Osteocyte (in vitro differentiated cells): Measurements from ENCODE around the gene NUP205. TPM values are rescaled to one million over a fixed set of nuclear protein-coding genes. Genes with fewer than 3 reads are reported as not detected.
"Not testable (repeated sequence)": the region's sequence is repeated elsewhere in the genome, so short reads cannot be mapped to it uniquely, and the experiment has no call there.

Experiments used
- DNase-seq: peaks from one replicate; pipeline ENCODE4 v3.0.0; 2021; ENCODE audit warnings: mixed read lengths; ENCODE audit not compliant: unreplicated experiment; ENCODE audit errors: extremely low spot score
- H3K27ac Mint-ChIP-seq: one replicate; pipeline ENCODE4 v1.8.0; 2021; ENCODE audit warnings: mild to moderate bottlenecking, mixed read lengths; ENCODE audit not compliant: unreplicated experiment
- H3K27me3 Mint-ChIP-seq: one replicate; pipeline ENCODE4 v1.8.0; 2021; ENCODE audit warnings: mixed read lengths; ENCODE audit not compliant: unreplicated experiment
- H3K36me3 Mint-ChIP-seq: one replicate; pipeline ENCODE4 v1.8.0; 2021; ENCODE audit warnings: mixed read lengths; ENCODE audit not compliant: unreplicated experiment
- H3K4me1 Mint-ChIP-seq: one replicate; pipeline ENCODE4 v1.8.0; 2021; ENCODE audit warnings: mixed read lengths; ENCODE audit not compliant: unreplicated experiment
- H3K4me3 Mint-ChIP-seq: one replicate; pipeline ENCODE4 v1.8.0; 2021; ENCODE audit warnings: mild to moderate bottlenecking, moderate library complexity, mixed read lengths; ENCODE audit not compliant: unreplicated experiment
- H3K9me3 Mint-ChIP-seq: one replicate; pipeline ENCODE4 v1.8.0; 2021; ENCODE audit warnings: mixed read lengths; ENCODE audit not compliant: unreplicated experiment
- CTCF ChIP-seq: fragments of 200-600 bp; sonication (generic); IDR thresholded peaks from 2 replicates; pipeline ENCODE4 v1.5.0; 2021; ENCODE audit warnings: antibody characterized with exemption, mild to moderate bottlenecking, moderate library complexity
- total RNA-seq: library from RNA; stranded (reverse); gene quantifications from 2 replicates; pipeline ENCODE4 v1.2.1, GENCODE V29; 2021

NUP205 gene
- total RNA-seq, 1 donor from 2014 or later = 31.0 TPM

- Mint-ChIP-seq H3K9me3 (no peaks in the 10 kb centered on the region), H3K4me3 (peak overlapping the region; percentile 97), H3K27me3 (no peaks in the 10 kb centered on the region), H3K36me3 (peaks cover 6% of the 10 kb centered on the region), H3K27ac (peak overlapping the region; percentile 96), H3K4me1 (peaks cover 37% of the 10 kb centered on the region)
- DNase-seq = no peak
- no peak for TF ChIP-seq CTCF
Observed at GRCh38 chr7:135664046-135664589, 106.4 kb downstream of the NUP205 start.

GRCh38 chr7:135665042-135665441, 107.3 kb downstream of the NUP205 start:
- peaks cover 47% of the 10 kb centered on the region for H3K4me1 Mint-ChIP-seq
- no peaks in the 10 kb centered on the region for H3K27me3 Mint-ChIP-seq
- no peak for TF ChIP-seq CTCF
- peaks cover 6% of the 10 kb centered on the region for H3K36me3 Mint-ChIP-seq
- no peak overlapping the region for H3K4me3 Mint-ChIP-seq
- H3K27ac Mint-ChIP-seq = no peak overlapping the region
- DNase-seq = no peak
- H3K9me3 Mint-ChIP-seq = no peaks in the 10 kb centered on the region

- no peak for TF ChIP-seq CTCF
- Mint-ChIP-seq H3K36me3 (peaks cover 6% of the 10 kb centered on the region), H3K4me1 (peaks cover 52% of the 10 kb centered on the region), H3K27me3 (no peaks in the 10 kb centered on the region), H3K9me3 (no peaks in the 10 kb centered on the region), H3K27ac (no peak overlapping the region), H3K4me3 (no peak overlapping the region)
- DNase-seq = no peak
Observed at GRCh38 chr7:135666156-135666555, 108.4 kb downstream of the NUP205 start.

- Mint-ChIP-seq H3K4me1 (peaks cover 49% of the 10 kb centered on the region), H3K4me3 (no peak overlapping the region), H3K9me3 (no peaks in the 10 kb centered on the region), H3K36me3 (peaks cover 6% of the 10 kb centered on the region), H3K27ac (no peak overlapping the region), H3K27me3 (no peaks in the 10 kb centered on the region)
- no peak for DNase-seq
- TF ChIP-seq CTCF = no peak
Observed at GRCh38 chr7:135666846-135667245, 109.1 kb downstream of the NUP205 start.

GRCh38 chr7:135667626-135668025, 109.9 kb downstream of the NUP205 start:
- peaks cover 48% of the 10 kb centered on the region for H3K4me1 Mint-ChIP-seq
- H3K4me3 Mint-ChIP-seq, H3K27ac Mint-ChIP-seq, DNase-seq, H3K27me3 Mint-ChIP-seq, H3K9me3 Mint-ChIP-seq, H3K36me3 Mint-ChIP-seq: not testable (repeated sequence)

GRCh38 chr7:135668852-135669395, 111.2 kb downstream of the NUP205 start:
- peaks cover 53% of the 10 kb centered on the region for H3K4me1 Mint-ChIP-seq
- not testable (repeated sequence) for H3K9me3 Mint-ChIP-seq, H3K36me3 Mint-ChIP-seq, DNase-seq, H3K27ac Mint-ChIP-seq, H3K4me3 Mint-ChIP-seq, H3K27me3 Mint-ChIP-seq
